DOHH2 (cell line): ENCODE data around the gene SV2C.

Source experiments
- EZH2phosphoT487 ChIP-seq: fragments of 200-600 bp; sonication (generic); IDR thresholded peaks from 2 replicates; pipeline ENCODE4 v1.6.1; 2017; ENCODE audit warnings: borderline replicate concordance, mild to moderate bottlenecking, antibody characterized with exemption, low read length, moderate library complexity, mixed read lengths
- TF ChIP-seq, protein P1 (sequence below): fragments of 200-600 bp; sonication (generic); IDR thresholded peaks from one replicate; pipeline ENCODE4 v1.5.1; 2014; ENCODE audit warnings: antibody characterized with exemption, mild to moderate bottlenecking, low read depth, low read length; ENCODE audit not compliant: poor library complexity, severe bottlenecking

DNA sequence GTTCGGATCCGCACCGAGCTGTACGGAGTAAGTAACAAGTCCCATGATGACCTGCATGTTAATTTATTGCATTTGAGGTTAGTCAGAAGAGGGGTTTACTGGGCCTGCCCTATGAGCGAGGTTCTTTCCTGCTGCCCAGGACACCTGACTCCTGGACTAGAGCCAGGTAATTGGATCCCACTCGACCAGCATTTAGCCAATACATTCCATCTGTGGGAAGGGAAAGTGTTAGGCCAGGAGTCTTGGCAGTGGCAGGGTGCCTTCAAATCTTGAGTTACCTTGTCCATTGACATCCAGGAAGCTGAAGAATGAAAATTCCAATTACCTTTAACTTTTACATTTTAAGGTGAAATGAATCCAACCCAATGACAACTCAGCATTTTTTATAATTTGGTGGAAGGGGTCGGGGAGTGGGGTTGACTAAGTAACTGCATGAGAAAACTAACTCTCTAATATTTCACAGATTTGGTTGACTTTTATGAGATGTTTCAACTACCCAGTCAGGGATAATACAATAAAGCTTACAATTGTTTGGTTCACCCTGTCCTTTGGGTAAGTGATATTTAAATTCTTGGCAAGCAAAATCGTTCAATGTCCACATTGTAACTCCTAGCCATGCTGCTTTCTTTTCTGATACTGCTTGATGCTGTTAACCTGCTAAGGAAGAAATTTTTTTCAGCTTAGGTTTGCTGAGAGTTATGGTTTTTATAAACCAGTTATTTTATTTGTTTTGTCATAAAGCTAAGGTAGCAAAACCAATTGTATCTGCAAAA, 208.3 kb downstream of the SV2C start:
- TF ChIP-seq, protein P1, sequence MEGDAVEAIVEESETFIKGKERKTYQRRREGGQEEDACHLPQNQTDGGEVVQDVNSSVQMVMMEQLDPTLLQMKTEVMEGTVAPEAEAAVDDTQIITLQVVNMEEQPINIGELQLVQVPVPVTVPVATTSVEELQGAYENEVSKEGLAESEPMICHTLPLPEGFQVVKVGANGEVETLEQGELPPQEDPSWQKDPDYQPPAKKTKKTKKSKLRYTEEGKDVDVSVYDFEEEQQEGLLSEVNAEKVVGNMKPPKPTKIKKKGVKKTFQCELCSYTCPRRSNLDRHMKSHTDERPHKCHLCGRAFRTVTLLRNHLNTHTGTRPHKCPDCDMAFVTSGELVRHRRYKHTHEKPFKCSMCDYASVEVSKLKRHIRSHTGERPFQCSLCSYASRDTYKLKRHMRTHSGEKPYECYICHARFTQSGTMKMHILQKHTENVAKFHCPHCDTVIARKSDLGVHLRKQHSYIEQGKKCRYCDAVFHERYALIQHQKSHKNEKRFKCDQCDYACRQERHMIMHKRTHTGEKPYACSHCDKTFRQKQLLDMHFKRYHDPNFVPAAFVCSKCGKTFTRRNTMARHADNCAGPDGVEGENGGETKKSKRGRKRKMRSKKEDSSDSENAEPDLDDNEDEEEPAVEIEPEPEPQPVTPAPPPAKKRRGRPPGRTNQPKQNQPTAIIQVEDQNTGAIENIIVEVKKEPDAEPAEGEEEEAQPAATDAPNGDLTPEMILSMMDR, result no peak
- no peak for TF ChIP-seq EZH2phosphoT487
